HL-60 (cell line): ENCODE data around the gene TPM4.

ENCODE experiments used
- GABPA ChIP-seq: IDR thresholded peaks from 2 replicates; pipeline ENCODE4 v1.6.1; 2012; ENCODE audit warnings: low read depth
- POLR2AphosphoS5 ChIP-seq: IDR thresholded peaks from 2 replicates; pipeline ENCODE4 v1.6.1; 2012; ENCODE audit warnings: low read depth
- SPI1 ChIP-seq: IDR thresholded peaks from 2 replicates; pipeline ENCODE4 v1.6.1; 2012; ENCODE audit warnings: low read depth, mild to moderate bottlenecking, borderline replicate concordance
- TF ChIP-seq, protein P1 (sequence below): IDR thresholded peaks from one replicate; pipeline ENCODE4 v1.5.1; 2011; ENCODE audit warnings: low read length, control low read depth, inconsistent platforms; ENCODE audit not compliant: insufficient read depth
- TF ChIP-seq, protein P2 (sequence below): IDR thresholded peaks from 2 replicates; pipeline ENCODE4 v1.6.1; 2012; ENCODE audit warnings: low read depth; ENCODE audit not compliant: insufficient replicate concordance

GRCh38 chr19:16084067-16084685 lies 7.9 kb downstream of the TPM4 start:
- TF ChIP-seq, protein P1, sequence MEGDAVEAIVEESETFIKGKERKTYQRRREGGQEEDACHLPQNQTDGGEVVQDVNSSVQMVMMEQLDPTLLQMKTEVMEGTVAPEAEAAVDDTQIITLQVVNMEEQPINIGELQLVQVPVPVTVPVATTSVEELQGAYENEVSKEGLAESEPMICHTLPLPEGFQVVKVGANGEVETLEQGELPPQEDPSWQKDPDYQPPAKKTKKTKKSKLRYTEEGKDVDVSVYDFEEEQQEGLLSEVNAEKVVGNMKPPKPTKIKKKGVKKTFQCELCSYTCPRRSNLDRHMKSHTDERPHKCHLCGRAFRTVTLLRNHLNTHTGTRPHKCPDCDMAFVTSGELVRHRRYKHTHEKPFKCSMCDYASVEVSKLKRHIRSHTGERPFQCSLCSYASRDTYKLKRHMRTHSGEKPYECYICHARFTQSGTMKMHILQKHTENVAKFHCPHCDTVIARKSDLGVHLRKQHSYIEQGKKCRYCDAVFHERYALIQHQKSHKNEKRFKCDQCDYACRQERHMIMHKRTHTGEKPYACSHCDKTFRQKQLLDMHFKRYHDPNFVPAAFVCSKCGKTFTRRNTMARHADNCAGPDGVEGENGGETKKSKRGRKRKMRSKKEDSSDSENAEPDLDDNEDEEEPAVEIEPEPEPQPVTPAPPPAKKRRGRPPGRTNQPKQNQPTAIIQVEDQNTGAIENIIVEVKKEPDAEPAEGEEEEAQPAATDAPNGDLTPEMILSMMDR: no peak
- TF ChIP-seq, protein P2, sequence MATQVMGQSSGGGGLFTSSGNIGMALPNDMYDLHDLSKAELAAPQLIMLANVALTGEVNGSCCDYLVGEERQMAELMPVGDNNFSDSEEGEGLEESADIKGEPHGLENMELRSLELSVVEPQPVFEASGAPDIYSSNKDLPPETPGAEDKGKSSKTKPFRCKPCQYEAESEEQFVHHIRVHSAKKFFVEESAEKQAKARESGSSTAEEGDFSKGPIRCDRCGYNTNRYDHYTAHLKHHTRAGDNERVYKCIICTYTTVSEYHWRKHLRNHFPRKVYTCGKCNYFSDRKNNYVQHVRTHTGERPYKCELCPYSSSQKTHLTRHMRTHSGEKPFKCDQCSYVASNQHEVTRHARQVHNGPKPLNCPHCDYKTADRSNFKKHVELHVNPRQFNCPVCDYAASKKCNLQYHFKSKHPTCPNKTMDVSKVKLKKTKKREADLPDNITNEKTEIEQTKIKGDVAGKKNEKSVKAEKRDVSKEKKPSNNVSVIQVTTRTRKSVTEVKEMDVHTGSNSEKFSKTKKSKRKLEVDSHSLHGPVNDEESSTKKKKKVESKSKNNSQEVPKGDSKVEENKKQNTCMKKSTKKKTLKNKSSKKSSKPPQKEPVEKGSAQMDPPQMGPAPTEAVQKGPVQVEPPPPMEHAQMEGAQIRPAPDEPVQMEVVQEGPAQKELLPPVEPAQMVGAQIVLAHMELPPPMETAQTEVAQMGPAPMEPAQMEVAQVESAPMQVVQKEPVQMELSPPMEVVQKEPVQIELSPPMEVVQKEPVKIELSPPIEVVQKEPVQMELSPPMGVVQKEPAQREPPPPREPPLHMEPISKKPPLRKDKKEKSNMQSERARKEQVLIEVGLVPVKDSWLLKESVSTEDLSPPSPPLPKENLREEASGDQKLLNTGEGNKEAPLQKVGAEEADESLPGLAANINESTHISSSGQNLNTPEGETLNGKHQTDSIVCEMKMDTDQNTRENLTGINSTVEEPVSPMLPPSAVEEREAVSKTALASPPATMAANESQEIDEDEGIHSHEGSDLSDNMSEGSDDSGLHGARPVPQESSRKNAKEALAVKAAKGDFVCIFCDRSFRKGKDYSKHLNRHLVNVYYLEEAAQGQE: no peak
- TF ChIP-seq GABPA (no peak), POLR2AphosphoS5 (peak; percentile 8; the same call in 1 of the 2 replicates), SPI1 (no peak)
